OCI-M2 (cell line): ENCODE measurements around the gene ABHD1.
"Not testable (repeated sequence)": the region's sequence is repeated elsewhere in the genome, so short reads cannot be mapped to it uniquely, and the experiment has no call there.

Experiments used
- DNase-seq: peaks from one replicate; lab custom pipeline; 2025; ENCODE audit not compliant: unreplicated experiment; lab: John Stamatoyannopoulos, UW

The ABHD1 gene

DNA sequence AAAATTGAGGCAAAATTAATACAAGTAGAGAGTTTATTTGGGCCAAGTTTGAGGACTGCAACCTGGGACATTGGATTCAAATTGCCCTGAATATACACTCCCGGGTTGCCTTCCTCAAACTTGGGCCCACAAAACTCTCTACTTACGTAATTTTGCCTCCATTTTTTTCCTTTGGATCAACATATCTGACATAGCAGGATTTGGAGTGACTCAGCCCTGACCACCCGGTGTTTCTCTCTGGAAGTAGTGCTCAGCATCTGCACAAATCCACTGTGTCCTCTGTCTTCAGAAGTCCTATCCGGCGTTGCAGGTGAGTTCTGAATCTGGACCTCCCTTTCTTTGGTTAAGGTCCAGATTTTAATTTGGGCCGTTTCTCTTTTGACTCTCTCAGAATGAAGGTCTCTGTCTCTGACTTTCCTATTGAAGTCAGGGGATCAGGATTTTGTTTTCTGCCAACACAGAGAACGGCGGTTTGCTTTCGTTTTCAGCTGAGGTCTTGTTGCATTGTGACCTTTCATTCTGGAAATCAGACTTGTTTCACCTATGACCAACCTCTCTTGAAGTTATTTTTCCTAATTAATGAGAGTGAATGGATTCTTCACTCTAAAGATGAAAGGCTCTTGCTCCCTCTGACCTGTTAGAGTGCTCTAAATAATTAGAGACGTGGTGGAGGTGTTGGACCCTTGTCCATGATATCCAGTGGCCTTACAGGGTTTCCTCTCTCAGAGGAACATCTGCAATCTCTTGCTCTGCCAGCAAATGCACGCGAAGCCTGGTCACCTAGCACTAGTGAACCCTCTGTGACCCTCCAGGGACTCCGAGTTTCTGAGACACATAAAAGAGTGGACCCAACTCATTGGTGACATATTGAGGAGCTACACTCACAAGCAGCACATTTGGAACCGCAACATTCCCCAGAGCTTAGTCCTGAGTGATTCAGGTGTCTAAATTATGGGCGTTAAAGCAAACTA is 38.8 kb downstream of the ABHD1 start:
- DNase-seq = no peak

DNA sequence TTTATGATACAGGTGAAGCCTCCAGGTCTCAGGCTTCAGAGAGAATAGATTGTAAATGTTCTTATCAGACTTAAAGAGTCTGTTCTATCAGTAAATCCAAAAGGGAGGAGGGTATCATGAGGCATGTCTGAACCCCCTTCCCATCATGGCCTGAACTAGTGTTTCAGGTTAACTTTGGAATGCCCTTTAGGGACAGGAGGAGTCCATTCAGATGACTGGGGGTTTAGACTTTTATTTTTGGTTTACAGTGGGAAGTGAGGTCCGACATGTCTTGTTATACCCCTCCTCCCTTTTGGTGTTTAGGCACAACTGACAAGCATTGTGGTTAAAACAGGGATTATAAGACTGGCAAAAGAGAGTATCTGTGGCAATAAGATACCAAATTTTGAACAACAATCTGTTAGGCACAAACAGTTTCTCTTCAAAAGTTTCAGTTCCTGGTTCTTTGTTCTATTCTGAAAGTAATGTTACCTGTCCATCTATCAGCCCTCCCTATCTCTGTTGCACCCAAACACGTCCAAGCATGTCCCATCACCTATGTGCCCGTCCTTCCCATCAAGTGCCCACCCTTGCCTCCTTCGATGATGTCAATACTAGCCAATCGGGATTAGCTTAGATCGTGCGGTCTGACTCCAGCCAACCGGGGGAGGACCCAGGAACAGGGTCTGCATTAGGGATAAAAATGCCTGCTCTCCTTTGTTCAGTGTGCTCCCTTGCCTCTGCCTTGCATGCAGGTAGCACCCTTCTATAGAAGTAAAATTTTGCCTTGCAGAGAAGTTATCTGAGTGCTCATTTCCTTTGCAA is 41.5 kb downstream of the ABHD1 start:
- DNase-seq = no peak

DNA sequence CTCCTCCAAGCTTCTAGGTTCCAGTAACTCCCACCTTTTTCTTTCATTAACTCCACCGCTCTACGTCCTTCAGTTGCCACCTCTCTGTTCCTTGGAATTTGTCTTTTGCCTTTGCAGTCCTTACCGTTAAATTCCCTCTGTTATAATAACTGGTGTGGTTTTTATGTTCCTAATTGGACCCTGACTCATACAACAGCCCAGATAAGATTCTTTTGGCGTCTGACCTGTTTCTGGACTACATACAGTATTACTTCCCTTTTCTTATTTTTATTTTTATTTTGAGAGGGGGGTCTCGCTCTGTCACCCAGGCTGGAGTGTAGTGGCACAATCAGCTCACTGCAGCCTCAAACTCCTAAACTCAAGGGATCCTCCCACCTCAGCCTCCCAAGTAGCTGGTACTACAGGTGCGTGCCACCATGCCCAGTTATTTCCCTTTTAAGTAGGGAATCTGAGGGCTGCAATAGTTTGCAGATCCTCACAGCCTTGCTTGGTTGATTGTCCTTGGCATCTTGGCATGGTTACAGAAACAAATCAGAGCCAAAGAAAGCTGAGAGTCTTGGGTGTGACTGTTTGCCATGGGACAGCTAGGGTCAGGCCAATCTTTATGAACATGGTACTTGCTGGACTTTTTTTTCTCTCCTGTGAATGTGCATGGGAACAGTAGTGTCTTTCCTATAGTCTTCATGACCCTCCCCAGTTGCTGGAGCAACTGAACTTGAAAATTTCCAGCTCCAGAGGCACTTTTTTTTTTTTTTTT is 47.1 kb downstream of the ABHD1 start:
- no peak for DNase-seq

DNA sequence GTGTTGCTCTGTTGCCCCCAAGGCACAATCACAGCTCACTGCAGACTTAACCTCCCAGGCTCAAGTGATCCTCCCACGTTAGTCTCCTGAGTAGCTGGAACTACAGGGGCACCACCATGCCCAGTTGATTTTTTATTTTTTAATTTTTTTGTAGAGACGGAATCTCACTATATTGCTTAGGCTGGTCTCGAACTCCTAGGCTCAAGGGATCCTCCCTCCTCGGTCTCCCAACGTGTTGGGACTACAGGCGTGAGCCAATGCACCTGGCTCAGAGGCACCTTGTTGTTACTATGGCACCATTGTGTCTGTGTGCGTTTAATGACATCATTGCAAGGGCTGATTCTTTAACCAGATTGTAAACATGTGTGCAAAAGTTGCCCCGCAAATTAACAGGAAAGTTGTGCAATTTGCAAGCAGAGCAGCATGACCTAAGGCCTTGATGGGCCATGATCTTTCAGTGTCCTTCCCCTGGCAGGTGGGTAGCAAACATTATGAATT is 47.8 kb downstream of the ABHD1 start:
- no peak for DNase-seq

DNA sequence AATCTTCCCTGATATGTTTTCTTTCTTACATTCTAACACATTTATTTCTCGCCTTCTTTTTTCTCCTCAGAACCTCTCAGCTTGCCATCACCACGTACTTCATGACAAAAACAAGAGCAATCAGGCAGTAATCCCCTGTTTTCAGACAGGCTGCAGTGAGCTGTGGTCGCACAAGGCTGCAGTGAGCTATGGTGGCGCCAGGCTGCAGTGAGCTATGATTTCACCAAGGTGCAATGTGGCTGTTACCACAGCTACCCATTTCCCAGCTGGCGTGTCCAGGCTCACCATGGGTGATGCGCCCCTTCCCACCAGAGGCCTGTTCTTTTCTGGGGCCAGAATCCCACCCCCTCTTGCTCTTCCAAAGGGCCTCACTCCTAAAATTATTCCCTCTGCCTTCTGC is 51.0 kb downstream of the ABHD1 start:
- no peak for DNase-seq

DNA sequence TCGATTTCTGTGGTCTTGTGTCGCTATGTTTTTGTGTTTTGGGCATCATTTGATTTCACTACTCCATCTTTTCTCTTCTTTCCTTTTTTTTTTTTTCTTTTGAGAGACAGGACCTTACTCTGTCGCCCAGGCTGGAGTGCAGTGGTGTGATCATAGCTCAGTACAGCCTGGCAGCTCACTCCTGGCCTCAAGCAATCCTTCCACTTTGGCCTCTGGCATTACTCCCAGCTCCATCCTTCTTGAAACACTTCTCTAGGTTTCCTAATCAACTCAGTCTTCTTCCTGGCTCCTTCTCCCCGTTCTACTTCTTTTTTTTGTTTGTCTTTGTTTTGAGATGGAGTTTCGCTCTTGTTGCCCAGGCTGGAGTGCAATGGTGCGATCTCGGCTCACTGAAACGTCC is 51.7 kb downstream of the ABHD1 start:
- DNase-seq = no peak

DNA sequence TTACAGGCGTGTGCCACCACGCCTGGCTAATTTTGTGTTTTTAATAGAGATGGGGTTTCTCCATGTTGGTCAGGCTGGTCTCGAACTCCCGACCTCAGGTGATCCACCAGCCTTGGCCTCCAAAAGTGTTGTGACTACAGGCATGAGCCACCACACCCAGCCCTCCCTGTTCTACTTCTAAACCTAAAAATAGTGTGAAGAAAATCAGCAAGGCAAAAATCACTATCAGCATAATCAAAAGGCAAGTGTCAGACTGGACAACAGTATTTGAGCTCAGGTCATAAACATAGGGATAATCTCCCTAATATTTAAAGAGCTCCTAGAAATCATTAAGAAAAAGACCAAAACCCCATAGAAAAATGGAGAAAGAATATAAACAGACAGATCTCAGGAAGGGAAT is 52.2 kb downstream of the ABHD1 start:
- not testable (repeated sequence) for DNase-seq

DNA sequence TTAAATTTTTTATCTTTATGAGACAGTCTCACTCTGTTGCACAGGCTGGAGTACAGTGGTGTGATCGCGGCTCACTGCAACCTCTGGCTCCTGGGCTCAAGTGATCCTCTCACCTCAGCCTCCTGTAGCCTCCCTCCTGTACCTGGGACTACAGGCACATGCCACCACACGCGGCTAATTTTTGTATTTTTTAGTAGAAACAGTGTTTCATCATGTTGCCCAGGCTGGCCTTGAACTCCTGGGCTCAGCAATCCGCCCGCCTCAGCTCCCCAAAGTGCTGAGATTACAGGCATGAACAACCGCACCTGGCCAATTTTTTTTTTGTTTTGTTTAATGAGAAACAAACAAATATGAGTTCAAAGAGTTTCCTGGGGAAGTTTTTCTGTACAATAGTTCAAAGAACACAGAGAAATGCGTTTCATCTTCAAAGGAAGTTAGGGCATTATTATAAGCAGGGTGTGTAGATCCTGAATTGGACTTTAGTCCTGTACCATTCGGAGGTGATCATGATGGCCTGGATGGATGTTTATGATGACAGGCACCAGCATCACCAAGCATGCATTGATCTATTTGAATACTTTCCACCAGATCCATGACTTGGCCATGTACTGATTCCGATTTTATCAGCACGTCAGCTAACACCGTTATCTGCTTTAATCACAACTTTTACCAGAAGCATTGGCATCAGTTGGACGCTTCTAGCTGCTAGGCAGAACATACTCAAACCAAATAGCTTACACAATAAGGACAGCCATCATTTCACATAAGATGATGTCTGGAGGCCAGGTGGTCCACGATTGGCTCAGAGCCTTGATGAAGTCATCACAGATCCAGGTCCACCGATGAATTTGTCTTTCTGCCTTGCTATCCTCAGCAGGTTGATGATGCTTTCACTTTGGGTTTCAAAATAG is 54.1 kb downstream of the ABHD1 start:
- DNase-seq = no peak

DNA sequence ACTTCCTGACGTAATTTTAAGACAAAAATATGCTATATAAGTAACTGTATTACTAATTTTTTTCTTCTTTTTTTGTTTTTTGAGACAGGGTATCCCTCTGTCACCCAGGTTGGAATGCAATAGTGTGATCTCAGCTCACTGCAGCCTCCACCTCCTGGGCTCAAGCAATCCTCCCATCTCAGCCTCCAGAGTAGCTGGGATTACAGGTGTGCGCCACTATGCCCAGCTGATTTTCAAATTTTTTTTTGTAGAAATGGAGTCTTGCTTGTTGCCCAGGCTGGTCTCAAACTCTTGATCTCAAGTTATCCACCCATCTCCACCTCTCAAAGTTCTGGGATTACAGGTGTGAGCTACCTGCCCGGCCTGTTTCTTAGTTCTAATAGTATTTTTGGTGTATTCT is 54.9 kb downstream of the ABHD1 start:
- no peak for DNase-seq

DNA sequence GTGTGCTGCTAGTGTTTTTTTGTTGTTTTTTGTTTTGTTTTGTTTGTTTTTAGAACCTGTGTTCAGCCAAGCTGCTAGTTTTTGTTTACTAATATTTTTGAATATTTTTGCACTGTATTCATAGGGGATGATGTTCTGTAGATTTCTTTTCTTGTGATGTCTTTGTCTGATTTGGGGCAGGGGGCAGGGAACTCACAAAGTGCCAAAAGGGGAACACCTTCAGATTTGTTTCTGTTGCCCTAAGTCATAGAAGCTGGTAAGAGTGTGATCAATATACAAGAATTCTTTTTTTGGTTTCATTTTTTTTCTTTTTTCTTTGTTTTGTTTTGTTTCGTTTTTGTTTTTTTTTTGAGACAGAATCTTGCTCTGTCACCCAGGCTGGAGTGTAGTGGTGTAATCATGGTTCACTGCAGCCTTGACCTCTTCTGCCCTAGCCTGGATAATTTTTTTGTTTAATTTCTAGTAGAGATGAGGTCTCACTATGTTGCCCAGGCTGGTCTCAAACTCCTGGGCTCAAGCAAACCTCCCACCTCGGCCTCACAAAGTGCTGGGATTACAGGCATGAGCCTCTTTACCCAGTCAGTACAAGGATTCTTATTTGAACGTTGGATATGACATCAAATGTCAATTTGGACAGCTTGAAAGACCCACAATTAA is 55.9 kb downstream of the ABHD1 start:
- no peak for DNase-seq
